Fibroblast of skin of scalp (primary cell): ENCODE data around the gene HOXA5.

Experiments used
- DNase-seq: peaks from one replicate; pipeline ENCODE4 v3.0.0-alpha.2; 2013

HOXA5 gene

GRCh38 chr7:27158436-27159265 lies 15.2 kb upstream of the HOXA5 start:
- DNase-seq: no peak

- no peak for DNase-seq
These were observed 14.4 kb upstream of the HOXA5 start for GRCh38 chr7:27157702-27158431.

GRCh38 chr7:27156916-27157701 lies 13.6 kb upstream of the HOXA5 start:
- no peak for DNase-seq

GRCh38 chr7:27156508-27156898 lies 13.0 kb upstream of the HOXA5 start, which contains the start of gene HOXA7:
TSS of gene HOXA7 (minus strand) at chr7:27156675. CDS start at chr7:27156545, 130 bp downstream.
- no peak for DNase-seq

- no peak for DNase-seq
These were observed 12.5 kb upstream of the HOXA5 start for GRCh38 chr7:27155816-27156507.

GRCh38 chr7:27154901-27155815 lies 11.7 kb upstream of the HOXA5 start:
- no peak for DNase-seq

GRCh38 chr7:27154369-27154768 lies 10.9 kb upstream of the HOXA5 start:
- DNase-seq: no peak

- no peak for DNase-seq
These were observed 10.0 kb upstream of the HOXA5 start for GRCh38 chr7:27153526-27153925.

GRCh38 chr7:27152816-27153442 lies 9.4 kb upstream of the HOXA5 start:
- no peak for DNase-seq

GRCh38 chr7:27151931-27152815 lies 8.7 kb upstream of the HOXA5 start, which contains the start of gene HOXA3:
TSS of gene HOXA3 (minus strand) at chr7:27152583. CDS start at chr7:27110640, 41,943 bp downstream.
- DNase-seq: no peak

GRCh38 chr7:27151341-27151930 lies 8.0 kb upstream of the HOXA5 start:
- no peak for DNase-seq

GRCh38 chr7:27150568-27151340 lies 7.3 kb upstream of the HOXA5 start:
- peak; percentile 50 for DNase-seq

GRCh38 chr7:27149842-27150567 lies 6.5 kb upstream of the HOXA5 start:
- DNase-seq: no peak

GRCh38 chr7:27148756-27149641 lies 5.5 kb upstream of the HOXA5 start:
- DNase-seq: no peak

GRCh38 chr7:27148031-27148755 lies 4.7 kb upstream of the HOXA5 start:
- DNase-seq: no peak
